Parathyroid adenoma (tissue), 2 donors: ENCODE results near the gene SGSM2.
A peak's percentile ranks its signal among the peaks of the same experiment; 100 is the strongest.

Source experiments
- H2AFZ ChIP-seq: fragments of 300-600 bp; sonication (generic); one replicate; pipeline ENCODE4 v1.7.0; 2017; ENCODE audit warnings: antibody characterized with exemption, mild to moderate bottlenecking
- H3K27ac ChIP-seq: fragments of 300-600 bp; sonication (generic); one replicate; pipeline ENCODE4 v1.7.0; 2017
- H3K27me3 ChIP-seq: fragments of 300-600 bp; sonication (generic); one replicate; pipeline ENCODE4 v1.7.0; 2017; ENCODE audit warnings: low read length; ENCODE audit not compliant: control insufficient read depth, insufficient read depth
- H3K36me3 ChIP-seq: fragments of 300-600 bp; sonication (generic); one replicate; pipeline ENCODE4 v1.7.0; 2017; ENCODE audit warnings: low read length; ENCODE audit not compliant: control insufficient read depth, insufficient read depth
- H3K4me1 ChIP-seq: fragments of 300-600 bp; sonication (generic); one replicate; pipeline ENCODE4 v1.7.0; 2017; ENCODE audit warnings: control low read depth
- H3K4me2 ChIP-seq: fragments of 300-600 bp; sonication (generic); one replicate; pipeline ENCODE4 v1.7.0; 2017; ENCODE audit warnings: low read length
- H3K4me3 ChIP-seq: fragments of 300-600 bp; sonication (generic); one replicate; pipeline ENCODE4 v1.7.0; 2017; ENCODE audit warnings: low read depth, low read length
- H3K79me2 ChIP-seq: fragments of 300-600 bp; sonication (generic); one replicate; pipeline ENCODE4 v1.7.0; 2017; ENCODE audit warnings: control low read depth
- H3K9ac ChIP-seq: fragments of 300-600 bp; sonication (generic); one replicate; pipeline ENCODE4 v1.7.0; 2017; ENCODE audit warnings: mild to moderate bottlenecking
- H3K9me3 ChIP-seq: fragments of 300-600 bp; sonication (generic); one replicate; pipeline ENCODE4 v1.7.0; 2017; ENCODE audit warnings: low read length; ENCODE audit not compliant: control insufficient read depth
- CTCF ChIP-seq: fragments of 300-600 bp; sonication (generic); IDR thresholded peaks from one replicate; pipeline ENCODE4 v1.7.0; 2017; ENCODE audit warnings: antibody characterized with exemption, mild to moderate bottlenecking
- donor health status: primary hyperparathyroidism.

Gene SGSM2

DNA sequence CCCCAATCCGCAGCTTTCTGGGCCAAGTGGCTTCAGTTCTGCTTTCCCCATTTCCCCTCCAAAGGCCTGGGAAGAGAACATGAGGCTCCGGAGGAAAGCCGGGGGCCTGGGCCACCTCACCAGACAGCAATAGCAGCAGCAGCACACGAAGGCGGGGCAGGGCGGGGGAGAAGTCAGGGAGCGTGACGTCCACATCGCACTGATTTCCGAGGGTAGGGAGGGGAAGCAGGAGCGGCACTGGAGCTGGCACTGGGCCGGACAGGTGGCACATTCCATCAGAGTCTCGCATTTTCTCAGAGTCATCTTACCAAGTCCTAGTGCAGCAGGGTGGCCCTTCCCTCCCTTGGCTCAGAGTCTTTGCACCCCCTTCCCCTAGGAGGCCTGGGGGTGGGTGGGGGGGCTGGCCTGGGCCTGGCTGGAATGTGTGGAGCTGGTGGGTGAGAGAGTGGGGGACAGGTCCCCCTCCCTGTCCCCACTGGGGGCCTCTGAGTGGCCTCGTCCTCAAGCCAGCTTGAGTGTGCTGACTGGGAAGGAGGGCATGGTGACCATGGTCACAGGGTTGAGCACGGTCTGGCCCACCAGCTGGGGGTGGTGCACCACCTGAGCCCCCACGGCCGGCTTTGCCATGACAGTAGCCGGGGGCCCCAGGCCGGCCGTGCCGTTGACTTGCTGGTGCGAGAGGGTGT lies 49.2 kb downstream of the SGSM2 start:
- H3K9ac ChIP-seq: no peak overlapping the region
- TF ChIP-seq CTCF: no peak
- H2AFZ ChIP-seq: peak overlapping the region; percentile 59
- H3K9me3 ChIP-seq: no peaks in the 10 kb centered on the region
- no peaks in the 10 kb centered on the region for H3K36me3 ChIP-seq
- H3K27ac ChIP-seq: peak overlapping the region; percentile 90
- H3K27me3 ChIP-seq: no peaks in the 10 kb centered on the region
- peak overlapping the region; percentile 54 for H3K4me2 ChIP-seq
- H3K4me3 ChIP-seq: peak overlapping the region; percentile 39
- peaks cover 27% of the 10 kb centered on the region for H3K79me2 ChIP-seq
- peaks cover 48% of the 10 kb centered on the region for H3K4me1 ChIP-seq

DNA sequence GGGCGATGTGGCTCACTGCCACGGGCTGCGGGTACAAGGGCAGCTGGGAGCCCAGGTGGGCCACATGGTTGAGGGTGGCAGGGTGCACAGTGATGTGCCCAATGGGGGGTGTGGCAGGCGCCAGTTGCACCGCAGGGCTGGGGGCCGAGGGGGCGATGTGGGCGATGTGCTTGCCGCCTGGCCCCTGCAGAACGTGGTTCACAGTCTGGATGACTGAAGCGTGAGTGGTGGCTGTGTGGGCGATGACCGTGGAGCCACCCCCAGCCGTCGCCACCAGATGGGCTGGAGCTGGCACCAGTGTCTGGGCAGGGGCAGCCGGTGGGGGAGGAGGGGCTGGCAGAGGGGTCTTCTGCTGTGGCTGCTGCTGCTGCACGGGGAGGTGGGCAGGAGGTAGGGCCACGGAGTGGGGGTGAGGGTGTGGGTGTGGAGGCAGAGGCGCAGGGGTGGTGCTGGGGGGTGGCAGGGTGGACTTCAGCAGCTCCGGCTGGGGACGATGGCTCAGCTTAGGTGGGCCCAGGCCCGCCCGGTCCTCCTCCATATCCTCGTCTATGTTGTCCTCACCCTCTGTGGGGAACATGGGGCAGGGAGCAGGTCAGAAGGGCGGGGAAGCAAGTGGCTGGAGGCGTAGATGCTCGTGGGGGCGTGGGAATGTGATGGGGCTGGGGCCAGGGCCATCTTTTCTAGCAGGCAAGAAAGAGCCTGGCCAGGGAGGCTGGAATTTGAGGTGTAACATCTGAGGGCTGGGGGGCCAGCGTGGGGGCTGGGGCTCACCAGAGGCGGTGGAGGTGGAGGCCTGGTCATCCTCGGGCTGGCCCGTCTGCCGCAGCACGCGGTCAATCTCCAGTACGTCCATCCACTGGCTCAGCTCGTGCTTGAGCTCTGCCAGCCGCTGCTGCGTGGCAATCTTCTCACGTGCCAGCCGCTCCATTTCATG lies 50.1 kb downstream of the SGSM2 start:
- Histone ChIP-seq H3K36me3 (no peaks in the 10 kb centered on the region), H3K79me2 (peaks cover 27% of the 10 kb centered on the region), H3K9ac (no peak overlapping the region), H3K4me1 (peaks cover 56% of the 10 kb centered on the region), H3K9me3 (no peaks in the 10 kb centered on the region), H3K27me3 (no peaks in the 10 kb centered on the region), H3K4me3 (no peak overlapping the region), H3K4me2 (no peak overlapping the region), H3K27ac (peak overlapping the region; percentile 47), H2AFZ (no peak overlapping the region)
- TF ChIP-seq CTCF: no peak

- Histone ChIP-seq H3K27ac (no peak overlapping the region), H3K9me3 (no peaks in the 10 kb centered on the region), H3K4me1 (peaks cover 49% of the 10 kb centered on the region), H3K27me3 (no peaks in the 10 kb centered on the region), H3K4me2 (no peak overlapping the region), H3K4me3 (no peak overlapping the region), H3K36me3 (no peaks in the 10 kb centered on the region), H3K79me2 (peaks cover 27% of the 10 kb centered on the region), H2AFZ (no peak overlapping the region), H3K9ac (no peak overlapping the region)
- TF ChIP-seq CTCF: no peak
These were observed 50.9 kb downstream of the SGSM2 start for GRCh38 chr17:2388020-2388682.

DNA sequence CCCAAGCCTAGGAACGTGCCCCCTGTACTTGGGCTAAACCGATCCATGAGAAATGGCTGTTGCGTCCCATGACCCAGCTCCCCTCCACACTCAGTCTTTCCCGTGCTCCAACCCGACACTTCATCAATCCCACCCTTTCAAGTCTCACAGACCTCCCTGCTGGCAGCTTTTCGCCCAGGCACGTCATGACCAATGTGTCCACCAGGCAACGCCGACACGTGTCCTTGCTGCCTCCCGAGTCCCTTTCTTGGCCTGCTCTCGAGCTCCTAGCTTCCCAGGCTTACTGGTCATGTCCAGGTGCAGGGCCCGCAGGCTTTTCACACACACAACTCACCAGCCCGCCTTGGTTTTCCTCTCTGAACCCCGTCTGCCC lies 51.4 kb downstream of the SGSM2 start:
- H3K4me1 ChIP-seq: peaks cover 43% of the 10 kb centered on the region
- H3K4me2 ChIP-seq: no peak overlapping the region
- H3K27me3 ChIP-seq: no peaks in the 10 kb centered on the region
- H3K9me3 ChIP-seq: no peaks in the 10 kb centered on the region
- no peaks in the 10 kb centered on the region for H3K36me3 ChIP-seq
- peaks cover 27% of the 10 kb centered on the region for H3K79me2 ChIP-seq
- H2AFZ ChIP-seq: no peak overlapping the region
- H3K27ac ChIP-seq: no peak overlapping the region
- no peak for TF ChIP-seq CTCF
- H3K4me3 ChIP-seq: no peak overlapping the region
- no peak overlapping the region for H3K9ac ChIP-seq
